ENCODE results near the gene SNX32.
"Not testable (repeated sequence)": the region's sequence is repeated elsewhere in the genome, so short reads cannot be mapped to it uniquely, and the experiment has no call there.

SNX32 gene

DNA sequence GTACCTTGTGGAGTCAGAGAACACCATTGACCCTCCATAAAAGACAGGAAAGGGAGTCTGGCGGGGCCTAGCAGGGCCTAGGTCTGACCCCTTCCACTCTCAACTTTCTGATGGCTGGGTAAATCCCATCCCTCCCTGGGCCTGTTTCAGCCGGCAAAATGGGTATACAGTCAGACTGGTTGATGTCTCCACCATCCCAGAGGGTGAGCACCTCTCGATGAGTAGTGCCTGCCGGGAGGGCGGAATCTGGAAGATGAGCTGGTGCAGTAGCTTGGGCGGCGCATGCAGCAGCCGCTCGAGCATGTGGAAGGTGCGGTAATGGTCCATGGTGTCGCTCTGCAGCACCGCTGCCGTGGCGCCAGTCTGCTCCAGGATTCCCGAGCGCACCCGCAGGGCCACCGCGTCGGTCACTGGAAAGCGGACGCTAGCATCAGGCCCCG is 54.0 kb downstream of the SNX32 start:
- DNase-seq = no peak

DNA sequence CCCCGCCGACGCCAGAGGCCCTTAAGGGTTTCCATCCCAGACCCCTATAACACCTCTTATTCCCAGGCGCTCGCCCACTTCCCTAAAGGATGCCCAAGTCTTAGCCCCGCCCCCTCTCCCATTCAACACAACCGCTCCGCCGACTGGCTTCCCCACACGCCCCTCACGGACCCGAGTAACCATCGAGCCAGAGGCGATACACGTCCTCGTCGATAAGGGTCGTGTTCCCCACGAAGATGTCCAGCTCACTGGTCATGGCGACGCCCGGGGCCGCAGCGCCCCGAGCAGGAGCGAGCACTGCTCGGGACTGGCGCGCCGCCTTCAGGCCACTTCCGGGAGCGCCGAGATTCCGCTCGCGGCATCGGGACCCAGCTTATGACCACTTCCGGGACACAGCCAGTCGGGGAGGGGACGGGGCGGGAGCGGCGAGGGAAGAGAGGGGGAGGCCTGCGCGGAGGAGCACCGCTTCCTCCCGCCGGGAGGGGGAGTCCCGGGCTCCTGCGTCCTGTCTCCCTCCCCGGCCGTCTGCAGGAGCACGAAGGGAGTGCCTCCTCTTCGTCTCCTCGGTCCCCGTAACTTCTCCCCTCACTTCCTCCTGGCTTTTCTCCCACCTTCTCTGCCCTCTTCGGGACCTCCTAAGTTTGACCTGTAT is 54.5 kb downstream of the SNX32 start, which contains the start of gene FIBP:
Gene FIBP, minus strand, starts transcription at position 309 of the 652 bp plus-strand sequence. Its CDS starts 53 bp downstream, at position 256.
- DNase-seq = peak; percentile 98

DNA sequence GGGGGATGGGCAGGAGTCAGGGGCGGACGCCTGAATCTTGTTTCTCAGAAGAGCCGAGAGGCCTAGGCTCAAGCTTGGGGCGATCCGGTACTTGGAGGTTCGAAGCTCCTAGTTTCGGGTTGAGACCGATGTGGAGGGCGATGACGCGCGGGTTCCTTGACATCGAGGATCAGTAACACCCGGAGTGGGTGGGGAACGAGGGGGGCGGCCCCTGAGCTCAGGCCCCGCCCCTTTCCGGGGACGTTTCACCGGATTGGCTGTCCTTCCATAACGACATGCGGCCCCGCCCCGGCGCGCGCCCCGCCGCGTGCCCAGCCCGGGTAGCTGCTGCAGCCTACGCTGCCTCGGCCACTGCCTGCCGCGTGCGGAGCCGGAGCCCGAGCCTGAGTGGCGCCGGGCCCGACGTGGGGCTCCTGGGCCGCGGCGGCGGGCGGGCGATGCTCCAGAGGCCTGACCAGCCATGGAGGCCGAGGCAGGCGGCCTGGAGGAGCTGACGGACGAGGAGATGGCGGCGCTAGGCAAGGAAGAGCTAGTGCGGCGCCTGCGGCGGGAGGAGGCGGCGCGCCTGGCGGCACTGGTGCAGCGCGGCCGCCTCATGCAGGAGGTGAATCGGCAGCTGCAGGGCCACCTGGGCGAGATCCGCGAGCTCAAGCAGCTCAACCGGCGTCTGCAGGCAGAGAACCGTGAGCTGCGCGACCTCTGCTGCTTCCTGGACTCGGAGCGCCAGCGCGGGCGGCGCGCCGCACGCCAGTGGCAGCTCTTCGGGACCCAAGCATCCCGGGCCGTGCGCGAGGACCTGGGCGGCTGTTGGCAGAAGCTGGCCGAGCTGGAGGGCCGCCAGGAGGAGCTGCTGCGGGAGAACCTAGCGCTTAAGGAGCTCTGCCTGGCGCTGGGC is 56.8 kb downstream of the SNX32 start, which contains the start of gene CCDC85B:
Gene CCDC85B, plus strand, starts transcription at position 350 of the 895 bp plus-strand sequence. Its CDS starts 111 bp downstream, at position 461.
- peak; percentile 97 for DNase-seq

DNA sequence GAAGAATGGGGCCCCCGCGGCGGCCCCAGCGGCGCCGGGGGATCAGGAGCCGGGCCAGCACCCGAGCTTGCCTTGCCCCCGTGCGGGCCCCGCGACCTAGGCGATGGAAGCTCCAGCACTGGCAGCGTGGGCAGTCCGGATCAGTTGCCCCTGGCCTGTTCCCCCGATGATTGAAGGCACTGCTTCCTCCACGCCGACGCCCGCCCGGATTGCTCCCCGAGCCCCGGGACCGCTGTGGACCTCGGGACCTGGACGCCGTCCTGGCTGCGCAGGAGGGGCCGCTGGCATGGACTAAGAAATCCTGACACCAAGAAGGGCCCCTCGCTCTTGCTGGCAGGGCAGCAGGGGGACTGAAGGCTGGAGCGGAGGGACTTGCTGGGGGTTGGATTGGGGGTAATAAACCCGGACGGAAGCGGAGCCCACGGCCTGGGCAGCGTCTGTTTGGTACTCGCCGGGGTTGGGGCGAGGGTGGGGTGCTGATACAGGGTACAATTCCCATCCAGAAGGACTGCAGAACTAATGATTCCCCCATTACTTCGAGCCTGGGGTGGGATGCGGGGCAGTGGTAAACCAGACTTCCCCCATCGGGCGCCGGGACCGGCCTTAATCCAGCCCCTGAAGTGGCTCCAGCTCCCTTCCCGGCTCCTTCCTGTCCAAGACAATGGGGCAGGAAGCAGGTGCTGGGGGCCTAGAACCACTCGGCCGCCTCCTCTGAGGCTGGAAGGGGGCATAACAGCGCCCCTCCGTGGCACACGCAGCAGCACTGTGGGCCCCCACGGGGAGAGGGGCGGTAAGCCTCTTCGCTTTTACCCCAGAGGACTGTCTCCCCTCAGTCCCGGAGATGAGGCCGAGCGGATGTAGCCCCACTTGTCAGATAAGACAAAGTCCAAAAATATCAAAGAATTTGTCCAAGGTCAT is 57.7 kb downstream of the SNX32 start:
- DNase-seq = peak; percentile 70

DNA sequence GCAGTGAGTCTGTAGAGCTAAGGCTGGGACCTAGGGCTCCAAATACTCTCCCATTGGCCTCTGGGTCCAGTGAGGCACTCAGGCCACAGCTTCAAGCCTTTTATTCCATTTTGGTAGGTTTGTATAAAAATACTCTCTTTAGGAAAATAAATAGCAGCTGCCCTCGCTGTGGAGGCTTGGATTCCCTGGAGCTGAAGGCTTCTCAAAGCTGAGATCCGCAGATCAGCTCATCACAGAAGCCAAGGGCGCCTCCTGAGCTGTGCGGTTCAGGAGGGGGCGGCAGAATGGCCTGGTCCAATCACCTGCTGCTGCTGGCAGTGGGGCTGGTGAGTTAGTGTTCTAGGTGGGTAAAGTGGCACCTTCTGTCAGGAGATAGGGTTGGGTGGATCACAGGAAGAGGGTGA is 58.4 kb downstream of the SNX32 start:
- DNase-seq = not testable (repeated sequence)

DNA sequence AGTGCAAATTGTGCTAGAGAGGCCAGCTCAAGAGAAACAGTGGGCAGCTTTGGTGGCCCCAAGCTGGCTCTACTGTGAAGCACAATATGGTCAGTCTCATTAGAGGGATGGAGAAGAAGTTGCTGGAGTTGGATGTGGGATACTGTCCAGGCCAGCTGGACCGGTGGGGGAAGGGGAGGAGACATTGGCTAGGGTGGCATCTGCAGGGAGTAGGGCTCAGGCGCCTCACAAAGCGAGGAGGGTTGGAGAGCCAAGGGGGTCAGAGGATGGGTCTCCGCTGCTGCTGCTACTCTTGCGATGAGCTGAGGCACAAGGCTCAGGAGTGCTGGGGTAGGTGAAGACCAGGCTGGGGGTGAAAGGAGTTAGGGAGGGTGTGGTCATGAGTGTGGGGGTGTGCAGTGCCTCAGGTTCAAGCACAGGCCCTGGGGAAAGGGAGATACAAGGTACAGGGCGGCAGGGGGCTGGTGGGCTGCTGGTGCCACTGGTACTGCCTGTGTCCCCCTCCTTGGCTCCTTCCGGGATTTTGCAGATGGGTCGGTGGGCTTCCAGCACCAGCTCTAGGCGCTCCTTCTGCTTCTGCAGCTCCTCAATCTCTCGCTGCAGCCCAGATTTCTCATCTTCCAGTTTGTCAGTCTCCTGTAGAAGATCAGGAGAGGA is 59.0 kb downstream of the SNX32 start:
- DNase-seq = no peak

DNA sequence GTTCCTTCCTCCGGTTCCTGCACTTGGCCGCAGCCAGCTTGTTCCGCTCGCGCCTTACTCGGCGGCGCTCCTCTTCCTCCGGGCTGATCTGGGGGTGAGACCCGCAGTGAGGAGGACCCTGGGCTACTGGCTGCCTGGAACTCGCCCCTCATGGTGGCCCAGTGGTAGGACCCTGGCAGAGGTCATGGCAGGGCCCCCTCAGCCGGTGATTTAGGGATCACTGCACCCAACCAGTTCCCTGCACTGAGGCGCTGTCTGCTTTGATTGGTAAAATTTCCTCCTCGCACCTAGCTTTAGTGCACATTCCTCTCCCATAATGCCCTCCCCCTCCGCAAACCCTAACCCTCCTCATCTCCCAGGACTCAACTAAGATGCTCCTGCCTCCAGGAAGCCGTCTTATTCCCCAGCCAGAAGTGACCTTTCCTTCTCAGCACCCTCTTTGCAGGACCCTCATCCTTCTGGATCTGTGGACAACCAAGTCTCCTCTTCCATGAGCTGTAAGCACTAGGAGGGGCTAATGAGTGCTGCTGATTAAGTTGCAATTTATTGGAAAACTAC is 60.4 kb downstream of the SNX32 start:
- no peak for DNase-seq

DNA sequence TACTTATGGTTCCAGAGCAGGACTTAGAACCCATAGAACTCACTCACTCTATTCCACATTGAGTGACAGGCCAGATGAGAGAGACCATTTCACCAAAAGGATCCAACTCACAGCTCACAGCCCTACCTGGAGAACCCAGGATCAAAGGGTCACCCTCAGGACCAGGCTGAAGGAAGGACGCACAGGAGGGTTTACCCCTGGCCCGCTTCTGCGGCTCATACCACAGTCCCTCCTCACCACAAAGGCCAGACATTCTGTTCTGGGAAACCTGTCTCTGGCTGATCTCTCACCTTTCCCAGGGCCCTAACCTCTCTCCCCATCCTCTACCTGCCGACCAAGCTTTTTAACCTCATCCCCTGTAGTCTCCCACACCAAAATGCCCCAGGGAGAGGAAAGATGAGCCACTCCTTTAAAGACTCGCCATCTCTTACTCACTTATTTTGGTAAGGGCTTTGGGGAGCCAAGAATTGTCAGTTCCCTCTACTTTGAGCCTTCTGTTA is 61.8 kb downstream of the SNX32 start:
- no peak for DNase-seq

DNA sequence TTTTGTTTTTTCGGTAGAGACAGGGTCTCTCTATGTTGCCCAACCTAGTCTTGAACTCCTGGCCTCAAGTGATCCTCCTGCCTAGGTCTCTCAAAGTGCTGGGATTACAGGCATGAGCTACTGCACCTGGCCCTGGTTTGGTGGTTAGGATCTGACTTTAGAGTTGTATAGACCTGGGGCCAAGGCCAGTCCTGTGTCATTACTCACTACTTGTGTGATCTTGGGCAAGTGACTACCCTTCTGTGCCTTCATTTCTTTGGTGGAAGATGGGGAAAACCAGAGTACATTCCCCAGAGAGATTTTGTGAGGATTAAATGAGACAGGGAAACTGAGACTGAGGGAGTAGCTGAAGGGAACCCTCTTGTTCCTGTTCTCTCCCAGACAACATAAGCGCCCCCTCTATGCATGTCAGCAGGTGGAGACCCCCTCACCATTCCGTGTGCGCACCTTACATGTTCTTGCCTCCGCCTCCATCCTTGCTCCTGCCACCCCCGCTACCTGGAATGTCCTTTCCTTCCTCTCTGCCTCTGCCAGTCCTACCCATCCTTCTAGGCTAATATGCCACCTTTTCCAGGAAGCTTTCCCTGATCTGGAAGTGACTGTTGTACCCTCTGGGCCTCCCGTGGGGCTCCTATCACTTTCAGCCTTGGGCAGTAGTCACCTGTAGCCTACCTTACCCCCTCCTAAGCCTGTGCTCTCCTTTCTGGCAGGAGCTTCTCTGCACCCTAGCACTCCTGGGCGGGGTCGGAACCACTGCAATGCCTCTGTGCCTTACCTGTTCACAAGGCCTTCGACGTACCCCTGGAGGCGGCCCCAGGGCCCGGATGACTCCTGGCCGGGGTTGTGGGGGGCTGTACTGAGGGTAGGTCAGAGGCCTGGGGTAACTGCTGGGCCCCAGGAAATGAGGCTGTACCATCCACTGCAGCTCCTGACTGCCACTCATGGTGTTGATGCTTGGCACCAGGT is 62.6 kb downstream of the SNX32 start:
- DNase-seq = no peak

DNA sequence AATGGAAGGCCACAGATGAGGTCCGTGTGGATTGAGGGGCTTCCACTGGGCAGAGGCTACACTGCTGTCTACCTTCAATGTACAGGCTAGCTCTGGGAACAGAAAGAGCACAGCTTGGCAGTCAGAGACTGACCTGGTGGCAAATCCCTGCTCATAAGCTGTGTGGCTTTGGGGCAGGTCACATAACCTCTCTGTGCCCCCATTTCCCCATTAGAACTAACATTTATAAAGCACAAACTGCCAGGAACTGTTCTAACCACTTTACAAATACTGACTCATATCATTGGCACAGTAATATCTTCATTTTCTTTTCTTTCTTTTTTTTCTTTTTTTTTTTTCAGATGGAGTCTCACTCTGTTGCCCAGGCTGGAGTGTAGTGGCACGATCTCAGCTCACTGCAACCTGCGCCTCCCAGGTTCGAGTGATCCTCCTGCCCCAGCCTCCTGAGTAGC is 63.3 kb downstream of the SNX32 start:
- no peak for DNase-seq

DNA sequence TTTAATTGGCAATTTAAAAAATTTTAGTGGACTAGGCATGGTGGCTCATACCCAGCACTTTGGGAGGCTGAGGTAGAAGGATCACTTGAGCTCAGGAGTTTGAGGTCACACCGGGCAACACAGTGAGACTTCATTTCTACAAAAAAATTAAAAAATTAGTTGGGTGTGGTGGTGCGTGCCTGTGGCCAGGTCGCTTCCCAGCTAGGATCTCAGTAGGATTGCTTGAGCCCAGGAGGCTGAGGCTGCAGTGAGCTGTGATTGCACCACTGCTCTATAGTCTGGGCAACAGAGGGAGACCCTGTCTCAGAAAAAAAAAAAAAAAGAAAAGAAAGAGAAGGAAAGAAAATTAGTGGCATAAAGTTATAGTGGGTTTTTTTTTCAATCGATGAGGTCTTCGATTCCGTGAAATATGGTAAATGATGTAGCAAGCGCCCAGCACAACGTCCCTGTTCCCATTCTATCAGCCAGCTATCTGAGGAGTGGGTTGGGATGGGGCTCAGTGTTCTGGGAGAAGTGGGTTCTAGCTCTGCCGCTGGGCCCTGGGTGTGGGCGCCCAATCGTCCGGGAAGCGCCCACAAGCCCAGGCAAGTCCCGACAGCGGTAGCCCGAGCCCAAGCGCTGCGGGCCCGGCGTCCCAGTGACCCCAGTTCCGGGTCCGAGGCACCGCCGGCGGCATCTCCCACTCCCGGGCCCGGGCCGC is 65.0 kb downstream of the SNX32 start:
- no peak for DNase-seq

DNA sequence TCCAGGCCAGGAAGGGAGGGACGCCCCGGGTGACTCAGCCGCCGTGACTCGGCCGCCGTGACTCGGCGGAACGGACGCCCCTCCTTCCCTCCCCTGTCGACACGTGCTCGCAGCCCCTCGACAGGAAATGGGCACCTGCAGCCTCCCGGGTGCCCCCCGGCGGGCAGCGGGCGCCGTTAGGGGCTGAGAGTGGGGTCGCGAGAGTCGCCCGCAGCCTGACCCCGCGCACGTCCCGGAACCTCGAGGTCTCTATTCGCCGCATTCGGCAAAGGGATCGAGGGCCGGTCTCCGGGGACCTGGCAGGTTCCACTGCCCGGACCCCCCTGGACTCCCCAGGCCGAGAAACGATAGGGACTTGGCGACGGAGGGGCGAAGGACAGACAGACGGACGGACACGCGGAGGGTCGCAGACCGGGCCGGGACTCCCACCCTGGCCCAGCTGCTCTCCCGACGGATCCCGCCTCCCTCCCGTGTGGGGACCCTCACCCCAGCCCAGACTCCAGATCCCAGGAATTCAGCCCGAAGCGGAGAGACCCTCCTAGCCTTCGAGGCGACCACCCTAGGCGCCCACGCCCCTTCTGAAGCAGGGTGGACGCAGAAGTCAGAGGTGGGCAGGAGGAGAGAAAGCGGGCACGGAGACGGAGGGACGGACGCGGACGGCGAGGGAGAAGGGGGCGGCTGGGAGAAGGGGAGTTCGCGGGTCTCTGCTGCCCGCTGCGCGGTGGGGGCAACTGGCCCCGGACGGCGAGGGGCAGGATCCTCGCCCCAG is 65.8 kb downstream of the SNX32 start:
- peak; percentile 78 for DNase-seq

DNA sequence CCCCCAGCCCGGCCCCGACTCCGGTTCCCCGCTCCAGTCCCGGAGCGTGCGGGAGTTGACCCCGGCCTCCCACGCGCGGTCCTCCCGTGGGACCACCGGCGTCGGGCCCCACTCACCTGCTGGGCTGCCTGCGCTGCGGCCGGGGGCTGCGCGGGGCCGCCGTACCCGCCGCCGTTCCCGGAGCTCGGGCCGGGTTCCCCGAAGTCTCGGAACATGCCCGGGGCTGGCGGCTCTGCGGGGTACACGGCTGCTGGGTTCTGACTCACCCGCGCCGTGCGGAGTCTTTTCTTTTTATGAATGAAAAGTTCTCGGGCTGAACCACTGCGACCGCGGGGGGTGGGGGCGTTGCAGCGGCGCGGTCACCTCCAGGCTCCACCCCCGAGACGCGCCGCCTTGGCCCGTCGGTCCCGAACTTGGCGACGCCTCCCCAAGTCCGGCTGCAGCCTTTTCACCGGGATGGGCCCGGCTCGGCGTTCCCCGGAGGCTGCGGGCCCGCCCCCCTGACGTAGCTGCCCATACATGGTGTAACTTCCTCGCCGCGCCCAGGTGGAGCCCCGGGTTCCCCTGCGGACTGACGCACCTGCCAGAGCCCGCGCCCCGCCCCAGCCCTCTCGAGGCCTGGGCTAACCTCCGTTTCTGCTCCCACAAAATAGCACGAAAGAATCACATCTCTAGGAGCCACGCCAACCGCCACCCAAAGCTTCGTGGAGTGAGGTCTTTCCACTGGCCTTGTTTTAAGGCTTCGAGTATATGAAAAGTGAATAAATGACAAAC is 66.5 kb downstream of the SNX32 start, which contains the start of gene FOSL1:
Gene FOSL1, minus strand, starts transcription at position 264 of the 774 bp plus-strand sequence. Its CDS starts 49 bp downstream, at position 215.
- DNase-seq = peak; percentile 94

DNA sequence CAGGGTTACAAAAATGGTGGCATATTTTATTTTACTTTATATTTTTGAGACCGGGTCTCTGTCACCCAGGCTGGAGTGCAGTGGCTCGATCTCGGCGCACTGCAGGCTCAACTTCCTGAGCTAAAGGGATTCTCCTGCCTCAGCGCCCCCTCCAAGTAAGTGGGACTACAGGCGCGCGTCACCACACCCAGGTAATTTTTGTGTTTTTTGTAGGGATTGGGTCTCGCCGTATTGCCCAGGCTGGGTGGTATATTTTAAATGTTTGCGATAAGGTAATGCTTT is 67.1 kb downstream of the SNX32 start:
- no peak for DNase-seq

DNA sequence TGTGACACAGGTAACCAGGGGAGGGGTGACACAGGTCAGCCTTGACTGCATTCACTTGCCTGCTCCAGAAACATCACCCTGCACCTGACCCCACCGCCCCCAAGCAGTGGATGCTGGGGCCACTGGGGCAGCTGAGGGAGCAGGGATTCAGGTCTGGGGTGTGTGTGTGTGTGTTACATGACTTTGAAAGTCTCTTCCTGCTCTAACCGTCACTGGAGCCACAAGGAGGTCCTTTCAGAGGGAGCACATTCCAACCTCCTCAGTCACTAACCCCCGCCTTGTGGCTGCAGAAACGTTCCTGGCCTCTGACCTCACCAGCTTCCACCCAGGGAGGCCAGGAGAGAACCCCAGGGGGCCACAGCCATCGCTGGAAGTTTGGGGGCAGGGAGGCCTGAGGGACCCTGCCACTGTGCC is 69.3 kb downstream of the SNX32 start:
- DNase-seq = no peak
